Measurements from ENCODE around the gene ROBO1.

ROBO1 gene

DNA sequence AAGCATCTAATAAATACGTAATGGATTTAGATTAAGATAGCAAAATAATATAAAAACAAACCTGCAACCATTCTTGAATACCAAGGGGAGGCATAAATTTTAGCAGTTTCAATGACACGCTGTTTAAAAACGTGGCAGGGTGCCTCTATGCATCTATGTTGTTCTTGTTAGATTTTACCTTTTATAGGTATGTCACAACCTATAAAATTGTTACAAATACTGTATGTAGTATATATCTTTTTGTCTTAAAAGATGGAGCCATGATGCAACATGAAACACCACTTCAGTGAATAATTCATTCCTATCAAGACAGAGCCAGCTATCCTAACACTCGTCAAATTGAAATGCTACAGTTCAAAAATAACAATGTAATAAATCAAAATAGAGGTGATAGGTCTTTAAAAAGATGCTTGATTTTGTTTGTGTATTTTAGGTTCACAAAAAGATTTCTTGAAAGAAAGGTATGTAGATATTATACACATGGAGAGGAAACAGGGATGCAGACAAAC, 1059.2 kb downstream of the ROBO1 start:
- TF ChIP-seq, protein P1, sequence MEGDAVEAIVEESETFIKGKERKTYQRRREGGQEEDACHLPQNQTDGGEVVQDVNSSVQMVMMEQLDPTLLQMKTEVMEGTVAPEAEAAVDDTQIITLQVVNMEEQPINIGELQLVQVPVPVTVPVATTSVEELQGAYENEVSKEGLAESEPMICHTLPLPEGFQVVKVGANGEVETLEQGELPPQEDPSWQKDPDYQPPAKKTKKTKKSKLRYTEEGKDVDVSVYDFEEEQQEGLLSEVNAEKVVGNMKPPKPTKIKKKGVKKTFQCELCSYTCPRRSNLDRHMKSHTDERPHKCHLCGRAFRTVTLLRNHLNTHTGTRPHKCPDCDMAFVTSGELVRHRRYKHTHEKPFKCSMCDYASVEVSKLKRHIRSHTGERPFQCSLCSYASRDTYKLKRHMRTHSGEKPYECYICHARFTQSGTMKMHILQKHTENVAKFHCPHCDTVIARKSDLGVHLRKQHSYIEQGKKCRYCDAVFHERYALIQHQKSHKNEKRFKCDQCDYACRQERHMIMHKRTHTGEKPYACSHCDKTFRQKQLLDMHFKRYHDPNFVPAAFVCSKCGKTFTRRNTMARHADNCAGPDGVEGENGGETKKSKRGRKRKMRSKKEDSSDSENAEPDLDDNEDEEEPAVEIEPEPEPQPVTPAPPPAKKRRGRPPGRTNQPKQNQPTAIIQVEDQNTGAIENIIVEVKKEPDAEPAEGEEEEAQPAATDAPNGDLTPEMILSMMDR (IDR thresholded peaks at IDR 0.05; ENCODE audit: control insufficient read depth, insufficient read depth, low read depth, low read length, missing control alignments) = no peak
- no peak for DNase-seq (ENCODE audit: low read depth)
- no peak overlapping the region for H3K4me3 ChIP-seq (ENCODE audit: control insufficient read depth, low read depth, low read length)

DNA sequence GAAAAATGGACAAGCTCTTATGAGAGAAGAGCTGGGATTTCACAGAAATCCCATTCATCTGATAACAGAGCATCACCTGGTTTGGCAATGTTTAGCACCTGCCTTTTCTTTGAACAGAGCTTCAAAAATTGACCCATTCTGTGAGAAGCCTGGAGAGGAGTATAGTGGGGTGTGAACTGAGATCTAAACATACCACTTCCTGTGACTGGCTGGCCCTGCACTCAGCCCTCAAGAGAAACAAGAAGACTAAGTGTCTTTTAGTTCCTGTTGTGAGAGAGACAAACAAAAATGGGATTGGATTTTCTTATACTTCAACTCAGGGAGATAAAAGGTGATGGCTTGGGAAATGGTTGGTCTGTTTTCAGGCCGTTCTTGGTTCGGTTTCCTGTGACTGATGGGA, 1060.2 kb downstream of the ROBO1 start:
- H3K4me3 ChIP-seq (ENCODE audit: control insufficient read depth, low read depth, low read length) = no peak overlapping the region
- no peak for DNase-seq (ENCODE audit: low read depth)
- TF ChIP-seq, protein P1 (IDR thresholded peaks at IDR 0.05; ENCODE audit: control insufficient read depth, insufficient read depth, low read depth, low read length, missing control alignments) = no peak

DNA sequence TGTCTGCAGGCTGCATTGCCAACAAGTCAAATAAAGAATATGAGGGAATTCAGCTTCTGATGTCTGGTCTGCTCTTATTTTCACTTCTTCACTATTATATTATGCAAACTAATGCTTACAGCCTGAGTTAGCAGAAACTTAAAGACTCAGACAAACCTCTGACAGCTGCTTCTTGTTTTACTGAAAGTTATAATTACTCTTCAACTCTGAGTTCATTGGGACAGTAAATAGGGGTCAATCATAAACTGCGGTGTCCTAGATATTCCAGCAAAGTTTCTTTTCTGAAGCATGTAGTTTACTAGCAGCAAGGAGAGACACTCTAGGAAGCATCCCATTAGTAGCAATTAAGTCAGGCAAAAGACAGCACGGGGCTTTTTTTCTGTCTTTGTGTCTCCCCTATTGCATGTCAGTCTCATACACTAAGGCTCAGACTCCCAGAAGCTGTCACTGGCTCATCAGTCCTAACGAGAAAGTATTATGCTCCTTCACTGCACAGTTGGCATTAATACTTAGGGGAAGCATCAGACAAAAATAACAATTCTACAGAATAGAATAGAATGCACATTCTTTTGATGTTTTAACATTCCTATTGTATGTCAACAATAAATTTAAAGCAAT, 1060.8 kb downstream of the ROBO1 start:
- no peak overlapping the region for H3K4me3 ChIP-seq (ENCODE audit: control insufficient read depth, low read depth, low read length)
- no peak for DNase-seq (ENCODE audit: low read depth)
- TF ChIP-seq, protein P1 (IDR thresholded peaks at IDR 0.05; ENCODE audit: control insufficient read depth, insufficient read depth, low read depth, low read length, missing control alignments) = no peak

DNA sequence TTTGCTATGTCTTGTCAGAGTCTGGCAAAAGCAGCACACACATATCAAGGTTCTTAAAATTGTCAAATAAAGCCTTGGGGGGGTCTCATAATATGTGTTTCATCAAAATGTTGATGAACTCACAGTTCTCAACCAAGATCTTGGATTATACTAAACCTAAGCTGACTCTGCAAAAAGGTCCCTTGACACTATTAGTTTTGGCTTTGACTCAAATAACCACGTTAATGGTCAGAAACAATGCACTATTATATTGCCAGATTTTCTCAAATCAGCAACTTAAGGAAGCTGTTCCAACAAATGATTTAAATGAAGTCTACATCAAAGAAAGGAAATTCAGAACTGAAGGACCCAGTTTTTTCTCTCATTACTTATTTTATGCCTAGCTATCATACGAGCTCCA, 1063.9 kb downstream of the ROBO1 start:
- TF ChIP-seq, protein P1 (IDR thresholded peaks at IDR 0.05; ENCODE audit: control insufficient read depth, insufficient read depth, low read depth, low read length, missing control alignments) = no peak
- no peak overlapping the region for H3K4me3 ChIP-seq (ENCODE audit: control insufficient read depth, low read depth, low read length)
- no peak for DNase-seq (ENCODE audit: low read depth)

DNA sequence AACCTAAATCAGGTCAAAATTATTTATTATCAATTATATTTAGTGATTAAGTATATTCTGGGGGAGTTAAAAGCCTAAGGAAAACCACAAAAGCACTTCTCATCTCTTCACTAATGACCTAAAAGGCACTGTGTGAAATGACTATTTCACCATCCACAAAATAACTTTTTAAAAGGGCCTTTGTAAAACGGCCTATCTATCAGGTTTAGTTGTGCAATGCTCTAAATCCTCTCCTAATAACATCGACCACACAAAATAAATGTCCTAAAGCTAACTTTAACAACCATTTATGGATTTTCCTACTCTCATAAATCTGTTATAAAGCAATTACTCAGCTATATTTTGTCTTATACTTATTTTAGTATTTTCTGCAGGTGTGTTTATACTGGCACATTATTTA, 1066.3 kb downstream of the ROBO1 start:
- no peak for DNase-seq (ENCODE audit: low read depth)
- TF ChIP-seq, protein P1 (IDR thresholded peaks at IDR 0.05; ENCODE audit: control insufficient read depth, insufficient read depth, low read depth, low read length, missing control alignments) = no peak
- no peak overlapping the region for H3K4me3 ChIP-seq (ENCODE audit: control insufficient read depth, low read depth, low read length)

DNA sequence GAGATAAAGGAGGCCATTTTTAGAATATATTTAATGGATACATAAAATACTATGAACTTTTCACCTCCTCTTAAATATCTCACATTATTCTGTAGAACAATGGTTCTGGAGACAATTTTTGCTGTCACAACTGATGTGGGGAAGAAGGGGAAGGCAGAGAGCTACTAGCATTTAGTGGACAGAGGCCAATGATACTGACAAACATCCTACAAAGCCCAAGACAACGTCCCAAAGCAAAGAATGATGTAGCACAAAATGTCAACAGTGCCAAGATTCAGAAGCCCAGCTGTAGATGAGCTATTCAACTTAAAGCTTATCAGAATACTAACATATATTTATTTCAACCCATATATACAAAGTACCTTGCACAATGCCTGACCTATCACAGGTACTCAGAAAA, 1069.4 kb downstream of the ROBO1 start:
- TF ChIP-seq, protein P1 (IDR thresholded peaks at IDR 0.05; ENCODE audit: control insufficient read depth, insufficient read depth, low read depth, low read length, missing control alignments) = no peak

More for the DNA sequence above, 1069.4 kb downstream of the ROBO1 start:
- H3K4me3 ChIP-seq (ENCODE audit: control insufficient read depth, low read depth, low read length) = no peak overlapping the region
- no peak for DNase-seq (ENCODE audit: low read depth)
